Right lobe of liver (tissue), 6 donors: ENCODE data around the gene PDE4C. TPM values are rescaled to one million over a fixed set of nuclear protein-coding genes. Genes with fewer than 3 reads are reported as not detected.
A peak's percentile ranks its signal among the peaks of the same experiment; 100 is the strongest.

Experiments
- ATAC-seq, 4 donors: fragments of 200-7000 bp; cut with Tn5 transposase; one replicate each; pipeline ENCODE4 v1.9.1; 2020; ENCODE audit warnings: mild to moderate bottlenecking in 4 of 4, moderate library complexity in 4 of 4
- DNase-seq, 3 donors: peaks; one replicate each; pipeline ENCODE4 v3.0.0-alpha.2; 2020
- H3K27ac ChIP-seq, 3 donors: fragments of 200-600 bp; one replicate each; pipeline ENCODE4 v1.8.0; 2022
- H3K27me3 ChIP-seq, 2 donors: fragments of 200-600 bp; one replicate each; pipeline ENCODE4 v1.8.0; 2022
- H3K36me3 ChIP-seq, 4 donors: fragments of 200-600 bp; sonication (generic) in 1 of 4; one replicate each; pipeline versions ENCODE4 v1.5.1 to v1.8.0; 2017 to 2022; ENCODE audit warnings: control low read depth in 1 of 4
- H3K4me1 ChIP-seq, 4 donors: fragments of 200-600 bp; sonication (generic) in 1 of 4; one replicate each; pipeline versions ENCODE4 v1.5.1 to v1.8.0; 2017 to 2022; ENCODE audit warnings: control low read depth in 1 of 4
- H3K4me3 ChIP-seq, 3 donors: fragments of 200-600 bp; one replicate each; pipeline ENCODE4 v1.8.0; 2022
- H3K9me3 ChIP-seq, 4 donors: fragments of 200-600 bp; sonication (generic) in 1 of 4; one replicate each; pipeline versions ENCODE4 v1.5.1 to v1.8.0; 2017 to 2022; ENCODE audit warnings: control low read depth in 1 of 4
- CTCF ChIP-seq, 4 donors: fragments of 200-600 bp in 3 of 4; fragments of 450-650 bp in 1 of 4; IDR thresholded peaks; one replicate each; pipeline versions ENCODE4 v1.5.1 to v1.8.0; 2016 to 2022; ENCODE audit warnings: antibody characterized with exemption in 4 of 4, mild to moderate bottlenecking in 2 of 4
- POLR2A ChIP-seq: fragments of 450-650 bp; IDR thresholded peaks from one replicate; pipeline ENCODE4 v1.6.1; 2017; ENCODE audit warnings: antibody characterized with exemption, mild to moderate bottlenecking
- WGBS: methylation state at CpG from one replicate; pipeline ENCODE4 v1.1.6; 2018; ENCODE audit warnings: low coverage, low lambda C conversion rate; ENCODE audit not compliant: insufficient coverage; ENCODE audit errors: missing lambda C conversion rate; 5-methylcytosine and 5-hydroxymethylcytosine counted together
- intact Hi-C, 2 donors: fragments of 100-400 bp; cut with DNase I; formaldehyde crosslinking; loops; one replicate each; pipeline versions ENCODE4 v1.11.2 to v1.14.1; 2022
- total RNA-seq, 6 experiments: library from RNA; depleted of rRNA in 2 of 6; stranded (reverse); fragments of >200 nt in 2 of 6; fragmentation: NEBNext Ultra II Directional in 3 of 6; extraction: Animal tissue kit (Norgen Biotek cat#: 25700) in 3 of 6; gene quantifications; one replicate each; pipeline versions ENCODE4 v1.1.0 to v1.2.4, GENCODE V29; 2016 to 2023
- donor health status: DM: no; HTN: yes; CAD: no.
- donor health status: DM: no; HTN: no; CAD: no.
- donor health status: DM: no; HTN: no; CAD: no.
- donor health status: DM: no; HTN: yes; CAD: no.
- donor health status: DM: no; HTN: yes; CAD: no.

Gene PDE4C
- total RNA-seq, 6 experiments from 2014 or later: 0.25 to 1.1 (median 0.57) TPM

DNA sequence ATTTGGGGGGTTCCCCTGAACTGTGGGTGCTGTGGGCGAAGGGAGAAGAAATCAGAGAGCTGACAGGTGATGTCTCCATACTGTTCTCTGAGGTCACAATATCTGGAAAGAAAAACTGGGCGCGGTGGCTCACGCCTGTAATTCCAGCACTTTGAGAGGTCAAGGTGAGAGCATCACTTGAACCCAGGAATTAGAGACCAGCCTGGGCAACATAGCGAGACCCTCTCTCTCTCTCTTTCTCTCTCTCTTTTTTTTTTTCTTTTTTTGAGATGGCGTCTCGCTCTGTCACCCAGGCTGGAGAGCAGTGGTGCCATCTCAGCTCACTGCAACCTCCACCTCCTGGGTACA is 26.1 kb upstream of the PDE4C start:
- ATAC-seq (no peak), DNase-seq (no peak)
- no peaks in the 10 kb centered on the region for H3K9me3 ChIP-seq
- no peak overlapping the region for H3K27ac ChIP-seq
- no peaks in the 10 kb centered on the region for H3K27me3 ChIP-seq
- WGBS: 50% methylated on average over 7 of the region's 7 CpGs
- no peaks in the 10 kb centered on the region for H3K4me1 ChIP-seq
- intact Hi-C loops: loop anchor here in 1 of 2 donors (5.0 kb wide), 1 partner anchor 40 kb away; no protein-coding TSS in a partner anchor
- no peaks in the 10 kb centered on the region for H3K36me3 ChIP-seq
- no peak overlapping the region for H3K4me3 ChIP-seq
- TF ChIP-seq POLR2A (no peak), CTCF (IDR thresholded peaks at IDR 0.05) (no peak)

GRCh38 chr19:18251587-18252369 is 25.5 kb upstream of the PDE4C start:
- WGBS: 8% methylated on average over 20 of the region's 23 CpGs
- TF ChIP-seq CTCF (IDR thresholded peaks at IDR 0.05) (peak; percentile 88 to 97 (median 89)), POLR2A (no peak)
- H3K9me3 ChIP-seq: no peaks in the 10 kb centered on the region
- ATAC-seq: peak; percentile 82 to 94 (median 92)
- no peak overlapping the region for H3K4me3 ChIP-seq
- H3K27me3 ChIP-seq: no peaks in the 10 kb centered on the region
- DNase-seq: peak; percentile 57 to 73 (median 69)
- H3K36me3 ChIP-seq: no peaks in the 10 kb centered on the region
- H3K4me1 ChIP-seq: no peaks in the 10 kb centered on the region
- H3K27ac ChIP-seq: no peak overlapping the region
- intact Hi-C loops: loop anchor here in 1 of 2 donors (5.0 kb wide), 1 partner anchor 39 kb away; no protein-coding TSS in a partner anchor

GRCh38 chr19:18249834-18250233 is 23.6 kb upstream of the PDE4C start:
- Histone ChIP-seq H3K9me3 (no peaks in the 10 kb centered on the region), H3K27ac (no peak overlapping the region), H3K4me1 (no peaks in the 10 kb centered on the region), H3K4me3 (no peak overlapping the region), H3K36me3 (no peaks in the 10 kb centered on the region), H3K27me3 (no peaks in the 10 kb centered on the region)
- WGBS: 86% methylated on average over 4 of the region's 5 CpGs
- no peak for ATAC-seq
- TF ChIP-seq CTCF (IDR thresholded peaks at IDR 0.05) (no peak), POLR2A (no peak)
- DNase-seq: no peak
- intact Hi-C loops: loop anchor here (5.0 kb wide), 1 partner anchor 38 kb away; no protein-coding TSS in a partner anchor

DNA sequence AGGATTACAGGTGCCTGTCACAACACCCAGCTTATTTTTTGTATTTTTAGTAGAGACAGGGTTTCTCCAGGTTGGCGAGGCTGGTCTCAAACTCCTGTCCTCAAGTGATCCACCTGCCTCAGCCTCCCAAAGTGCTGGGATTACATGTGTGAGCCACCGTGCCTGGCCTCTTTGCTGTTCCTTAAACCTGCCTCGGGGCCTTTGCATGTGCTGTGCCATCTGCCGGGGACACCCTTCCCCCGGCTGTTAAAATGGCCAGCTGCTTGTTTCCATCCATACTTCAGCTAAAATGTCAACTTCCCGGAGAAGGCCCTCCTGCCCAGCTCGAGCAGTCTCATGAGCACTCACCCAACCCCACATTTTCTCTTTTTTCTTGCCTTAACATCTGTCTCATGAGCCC is 19.1 kb upstream of the PDE4C start:
- 65% methylated on average over 5 of the region's 7 CpGs for WGBS

More for the DNA sequence above, 19.1 kb upstream of the PDE4C start:
- intact Hi-C loops: loop anchor here in 1 of 2 donors (5.0 kb wide), 1 partner anchor 33 kb away; no protein-coding TSS in a partner anchor
- Histone ChIP-seq H3K4me3 (no peak overlapping the region), H3K27ac (no peak overlapping the region), H3K36me3 (no peaks in the 10 kb centered on the region), H3K4me1 (no peaks in the 10 kb centered on the region), H3K9me3 (no peaks in the 10 kb centered on the region), H3K27me3 (no peaks in the 10 kb centered on the region)
- no peak for ATAC-seq
- TF ChIP-seq POLR2A: no peak
- no peak for TF ChIP-seq CTCF (IDR thresholded peaks at IDR 0.05)
- no peak for DNase-seq
